GM19455 (cell line): ENCODE measurements around the gene MAP3K6.
"Not testable (repeated sequence)": the region's sequence is repeated elsewhere in the genome, so short reads cannot be mapped to it uniquely, and the experiment has no call there.

Experiments used
- ATAC-seq: cut with Tn5 transposase; IDR thresholded peaks from one replicate; pipeline ENCODE4 v1.9.1; 2021; ENCODE audit not compliant: unreplicated experiment

MAP3K6 gene

GRCh38 chr1:27366411-27367159 lies at the start of gene MAP3K6:
MAP3K6 (minus strand) TSS chr1:27366961; CDS start chr1:27366597, 364 bp downstream.
- ATAC-seq: peak; percentile 32

DNA sequence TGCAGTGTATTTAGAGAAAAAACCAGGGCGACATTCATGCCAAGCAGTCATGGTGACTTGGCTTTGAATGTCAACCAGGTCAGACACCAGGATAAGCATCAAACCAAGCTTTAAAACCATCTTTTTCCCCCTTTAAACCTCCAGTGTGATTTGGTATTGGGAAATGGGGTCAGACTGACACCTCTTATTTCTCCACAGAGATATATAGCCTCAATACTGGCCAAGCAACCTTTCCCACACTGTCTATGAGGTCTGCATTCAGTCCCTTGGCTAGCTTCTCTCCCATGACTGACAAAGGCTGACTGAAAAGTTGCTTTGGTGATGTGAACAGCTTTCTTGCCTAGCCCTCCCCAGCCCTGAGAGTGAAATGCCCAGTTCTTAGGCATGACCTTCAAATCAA lies 47.3 kb upstream of the MAP3K6 start:
- no peak for ATAC-seq

GRCh38 chr1:27413004-27413403 lies 46.2 kb upstream of the MAP3K6 start:
- ATAC-seq: no peak

- no peak for ATAC-seq
These were observed 45.7 kb upstream of the MAP3K6 start for GRCh38 chr1:27412502-27412901.

GRCh38 chr1:27410709-27411108 lies 43.9 kb upstream of the MAP3K6 start:
- ATAC-seq: no peak

DNA sequence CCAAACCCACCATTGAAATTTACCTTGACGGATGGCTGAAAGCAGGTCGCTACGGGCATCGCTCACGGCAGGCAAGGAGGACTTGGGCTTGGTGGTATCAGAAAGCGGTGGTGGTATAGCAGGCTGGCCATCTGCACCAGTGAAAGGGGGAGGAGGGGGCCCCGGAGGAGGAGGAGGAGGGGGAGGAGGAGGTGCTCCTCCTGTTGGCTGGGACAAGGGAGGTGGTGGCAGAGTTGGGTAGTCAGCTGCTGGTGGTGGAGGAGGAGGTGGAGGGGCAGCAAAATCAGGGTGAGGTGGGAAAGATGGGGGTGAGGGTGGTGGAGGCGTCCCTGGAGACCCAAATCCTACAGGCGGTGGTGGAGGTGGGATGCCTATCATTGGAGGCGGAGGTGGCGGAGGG lies 42.9 kb upstream of the MAP3K6 start:
- ATAC-seq: no peak

DNA sequence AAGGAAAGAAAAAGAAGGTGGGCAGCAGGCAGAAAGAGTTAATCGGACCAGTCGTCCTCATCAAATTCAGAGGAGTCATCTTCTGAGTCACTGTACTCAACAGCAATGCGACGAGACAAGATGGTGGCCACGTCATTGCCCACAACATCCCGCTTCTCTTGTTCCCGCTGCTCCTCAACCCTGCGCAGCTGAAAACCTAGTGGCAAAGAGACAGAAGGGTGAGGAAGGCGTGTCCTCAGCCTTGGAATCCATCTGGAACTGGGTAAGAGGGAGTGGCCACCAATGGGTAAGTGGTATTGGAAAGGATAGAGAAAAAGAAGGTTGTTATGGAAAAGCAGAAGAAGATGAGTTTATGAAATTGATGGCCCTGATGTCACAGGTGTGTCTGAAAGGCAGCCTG lies 41.4 kb upstream of the MAP3K6 start:
- no peak for ATAC-seq

DNA sequence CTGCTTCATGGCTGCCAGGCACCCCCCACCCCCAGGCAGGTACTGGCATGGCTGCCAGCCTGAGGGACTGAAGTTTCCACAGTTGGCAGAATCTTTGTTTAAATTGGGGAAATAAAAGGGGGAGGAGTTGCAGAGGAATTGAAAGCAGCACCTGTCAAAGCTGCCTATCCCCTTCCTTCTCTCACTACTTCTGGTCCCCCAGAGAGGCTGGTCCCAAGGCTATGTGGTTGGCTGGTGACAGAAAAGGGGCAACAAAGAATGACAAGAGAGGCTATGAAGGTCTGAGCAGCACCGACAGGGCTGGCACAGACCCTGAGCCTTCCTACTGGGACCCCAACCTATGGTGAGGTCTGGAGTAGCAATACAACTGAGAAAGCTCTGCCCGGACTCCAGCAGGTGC lies 40.0 kb upstream of the MAP3K6 start:
- ATAC-seq: not testable (repeated sequence)

DNA sequence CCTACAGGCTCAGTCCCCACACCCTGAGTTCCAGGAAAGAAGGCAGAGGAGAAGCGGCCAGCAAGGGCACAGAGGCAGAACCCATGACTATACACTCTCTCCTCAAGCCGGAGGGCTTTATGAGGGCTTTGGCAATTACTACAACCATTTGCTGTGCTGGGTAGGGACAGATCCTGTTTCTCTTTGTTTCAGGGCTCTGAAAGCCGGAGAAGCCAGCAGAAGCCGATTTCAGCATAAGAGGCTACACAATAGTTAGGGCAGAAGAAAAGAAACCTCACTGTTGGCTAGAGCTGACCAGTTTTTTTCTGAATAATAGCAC lies 39.6 kb upstream of the MAP3K6 start:
- no peak for ATAC-seq

GRCh38 chr1:27405598-27406361 lies 39.0 kb upstream of the MAP3K6 start:
- not testable (repeated sequence) for ATAC-seq

- no peak for ATAC-seq
These were observed 38.3 kb upstream of the MAP3K6 start for GRCh38 chr1:27405074-27405473.

- ATAC-seq: no peak
These were observed 37.2 kb upstream of the MAP3K6 start for GRCh38 chr1:27403931-27404330.

GRCh38 chr1:27403065-27403726 lies 36.4 kb upstream of the MAP3K6 start:
- ATAC-seq: no peak

GRCh38 chr1:27402349-27402754 lies 35.6 kb upstream of the MAP3K6 start:
- no peak for ATAC-seq

DNA sequence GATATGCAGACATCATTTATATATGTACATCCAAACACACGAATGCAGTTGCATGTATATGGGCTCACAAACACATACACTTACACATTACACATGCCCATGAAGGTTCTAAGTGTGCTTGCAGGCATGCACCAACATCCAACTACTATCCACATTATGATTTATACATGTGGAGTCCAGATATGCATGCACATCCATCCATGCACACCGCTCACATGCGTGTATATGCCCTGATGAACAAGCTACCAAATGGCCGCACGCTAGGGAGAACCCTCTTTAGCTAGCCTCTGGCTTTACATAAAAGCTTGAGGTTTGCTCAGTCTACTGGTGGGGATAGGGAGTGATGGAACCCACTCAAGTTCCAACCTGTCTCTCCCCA lies 34.2 kb upstream of the MAP3K6 start:
- no peak for ATAC-seq

DNA sequence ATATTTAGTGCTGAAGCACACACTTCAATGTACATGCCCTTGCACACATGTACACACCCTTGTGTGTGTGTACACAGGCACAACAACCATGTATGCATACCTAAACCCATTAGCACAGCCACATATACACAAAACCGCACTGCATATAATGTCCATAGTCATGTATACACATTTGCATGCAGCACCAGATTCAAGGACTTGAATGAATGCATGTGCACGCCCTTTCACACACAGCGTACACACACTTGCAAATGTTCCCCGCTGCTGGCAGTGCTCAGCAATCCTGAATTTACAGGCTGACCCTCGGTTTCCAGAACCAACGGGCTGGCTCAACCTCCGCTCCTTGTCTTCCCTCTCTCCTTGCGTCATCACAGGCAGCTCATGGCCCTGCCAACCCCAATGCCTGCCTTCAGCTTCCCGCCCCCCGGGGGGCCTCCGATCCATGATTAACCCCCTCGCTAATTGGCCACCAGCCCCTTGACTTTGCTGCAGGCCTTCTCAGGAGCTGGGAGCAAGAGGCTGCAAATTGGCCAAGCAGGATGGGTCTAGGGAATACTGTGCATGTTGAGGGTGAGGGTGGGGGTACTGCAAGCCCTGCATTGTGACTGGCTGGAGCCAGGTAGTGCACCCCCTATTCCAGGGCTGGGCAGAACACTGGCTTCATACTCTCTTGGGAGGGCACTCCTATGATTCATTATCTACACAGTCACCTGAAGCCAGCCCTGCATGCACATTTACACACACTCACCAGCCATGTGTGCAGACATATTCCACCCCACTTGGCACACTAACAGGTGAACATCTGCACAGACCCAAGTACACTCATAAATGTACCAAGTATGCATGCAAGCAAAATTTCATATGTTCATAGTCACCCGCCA lies 33.6 kb upstream of the MAP3K6 start:
- ATAC-seq: no peak

GRCh38 chr1:27399251-27400025 lies 32.7 kb upstream of the MAP3K6 start:
- no peak for ATAC-seq

GRCh38 chr1:27398405-27399149 lies 31.8 kb upstream of the MAP3K6 start:
- no peak for ATAC-seq

GRCh38 chr1:27397749-27398148 lies 31.0 kb upstream of the MAP3K6 start:
- ATAC-seq: no peak

GRCh38 chr1:27397110-27397509 lies 30.3 kb upstream of the MAP3K6 start:
- no peak for ATAC-seq
